ENCODE results near the gene DHX35. TPM values are rescaled to one million over a fixed set of nuclear protein-coding genes. Genes with fewer than 3 reads are reported as not detected.

The DHX35 gene
- total and polyA plus RNA-seq, 2 experiments from 2014 or later = 8.3 to 25.9 TPM

- TF ChIP-seq, protein P1, sequence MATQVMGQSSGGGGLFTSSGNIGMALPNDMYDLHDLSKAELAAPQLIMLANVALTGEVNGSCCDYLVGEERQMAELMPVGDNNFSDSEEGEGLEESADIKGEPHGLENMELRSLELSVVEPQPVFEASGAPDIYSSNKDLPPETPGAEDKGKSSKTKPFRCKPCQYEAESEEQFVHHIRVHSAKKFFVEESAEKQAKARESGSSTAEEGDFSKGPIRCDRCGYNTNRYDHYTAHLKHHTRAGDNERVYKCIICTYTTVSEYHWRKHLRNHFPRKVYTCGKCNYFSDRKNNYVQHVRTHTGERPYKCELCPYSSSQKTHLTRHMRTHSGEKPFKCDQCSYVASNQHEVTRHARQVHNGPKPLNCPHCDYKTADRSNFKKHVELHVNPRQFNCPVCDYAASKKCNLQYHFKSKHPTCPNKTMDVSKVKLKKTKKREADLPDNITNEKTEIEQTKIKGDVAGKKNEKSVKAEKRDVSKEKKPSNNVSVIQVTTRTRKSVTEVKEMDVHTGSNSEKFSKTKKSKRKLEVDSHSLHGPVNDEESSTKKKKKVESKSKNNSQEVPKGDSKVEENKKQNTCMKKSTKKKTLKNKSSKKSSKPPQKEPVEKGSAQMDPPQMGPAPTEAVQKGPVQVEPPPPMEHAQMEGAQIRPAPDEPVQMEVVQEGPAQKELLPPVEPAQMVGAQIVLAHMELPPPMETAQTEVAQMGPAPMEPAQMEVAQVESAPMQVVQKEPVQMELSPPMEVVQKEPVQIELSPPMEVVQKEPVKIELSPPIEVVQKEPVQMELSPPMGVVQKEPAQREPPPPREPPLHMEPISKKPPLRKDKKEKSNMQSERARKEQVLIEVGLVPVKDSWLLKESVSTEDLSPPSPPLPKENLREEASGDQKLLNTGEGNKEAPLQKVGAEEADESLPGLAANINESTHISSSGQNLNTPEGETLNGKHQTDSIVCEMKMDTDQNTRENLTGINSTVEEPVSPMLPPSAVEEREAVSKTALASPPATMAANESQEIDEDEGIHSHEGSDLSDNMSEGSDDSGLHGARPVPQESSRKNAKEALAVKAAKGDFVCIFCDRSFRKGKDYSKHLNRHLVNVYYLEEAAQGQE (IDR thresholded peaks at IDR 0.05; ENCODE audit: unreplicated experiment) = no peak
- no peak for TF ChIP-seq STAT1 (IDR thresholded peaks at IDR 0.05; ENCODE audit: unreplicated experiment)
- no peak for TF ChIP-seq POLR2AphosphoS5 (IDR thresholded peaks at IDR 0.05; ENCODE audit: low read depth)
- no peak for TF ChIP-seq ZNF114 (CRISPR knock-in tag; IDR thresholded peaks at IDR 0.05)
- TF ChIP-seq CTCF (conservative IDR thresholded peaks at IDR 0.05; ENCODE audit: low read depth in 2 of 2) = no peak
- no peak for TF ChIP-seq NANOG (IDR thresholded peaks at IDR 0.05; ENCODE audit: borderline replicate concordance)
Observed at GRCh38 chr20:39069976-39070375, 107.8 kb downstream of the DHX35 start (continued).

DNA sequence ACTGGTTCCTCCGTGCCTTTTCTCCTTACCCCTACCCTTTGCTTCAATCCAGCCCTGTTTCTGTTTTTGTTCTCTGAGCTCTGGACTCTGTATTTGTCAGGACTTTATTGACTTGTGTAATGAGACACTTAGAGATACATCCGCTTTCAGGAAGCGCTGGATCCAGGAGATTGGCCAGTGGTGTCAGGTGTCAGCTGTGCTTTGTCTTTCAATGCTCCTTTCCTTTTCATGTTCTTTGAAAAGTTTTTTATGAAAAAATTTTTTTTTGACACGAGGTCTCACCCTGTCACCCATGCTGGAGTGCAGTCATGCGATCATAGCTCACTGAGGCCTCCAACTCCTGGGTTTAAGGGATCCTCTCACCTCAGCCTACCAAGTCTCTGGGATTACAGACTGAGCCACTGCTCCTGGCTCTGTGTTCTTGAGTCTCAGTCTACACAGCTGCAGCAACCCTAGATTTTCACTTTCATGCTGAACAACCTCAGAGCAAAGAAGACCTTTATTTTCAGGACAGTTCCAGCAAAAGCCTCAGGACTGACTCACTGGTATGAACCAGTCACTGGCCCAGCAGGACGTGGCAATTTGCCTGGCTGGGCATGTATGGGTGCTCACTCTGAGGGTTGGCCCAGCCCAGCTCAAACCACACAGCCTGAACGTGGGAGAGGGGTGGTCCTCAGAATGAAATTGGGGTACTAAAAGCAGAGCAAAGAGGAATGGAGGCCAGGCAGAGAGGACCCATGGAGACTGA is 108.5 kb downstream of the DHX35 start:
- TF ChIP-seq NANOG (IDR thresholded peaks at IDR 0.05; ENCODE audit: borderline replicate concordance) (no peak), ZNF331 (CRISPR knock-in tag; IDR thresholded peaks at IDR 0.05; ENCODE audit: low read depth) (no peak), CTCF (conservative IDR thresholded peaks at IDR 0.05; ENCODE audit: low read depth in 2 of 2) (no peak), ZNF114 (CRISPR knock-in tag; IDR thresholded peaks at IDR 0.05) (no peak), ZNF462 (CRISPR knock-in tag; IDR thresholded peaks at IDR 0.05) (no peak), EZH2 (IDR thresholded peaks at IDR 0.05; ENCODE audit: low read depth, unreplicated experiment) (no peak), JUNB (IDR thresholded peaks at IDR 0.05; ENCODE audit: unreplicated experiment) (no peak), POLR2AphosphoS5 (IDR thresholded peaks at IDR 0.05; ENCODE audit: low read depth) (no peak)
- Mint-ChIP-seq H3K27me3 (ENCODE audit: insufficient read depth, low read depth, poor library complexity) (peaks cover 2% of the 10 kb centered on the region), H3K4me3 (no peak overlapping the region), H3K9me3 (peaks cover 3% of the 10 kb centered on the region; the same call in 1 of the 3 replicates), H3K36me3 (ENCODE audit: low read depth) (no peaks in the 10 kb centered on the region), H3K27ac (no peak overlapping the region), H3K4me1 (no peaks in the 10 kb centered on the region)
- no peak overlapping the region for H3K4me3 ChIP-seq
- H3K4me2 ChIP-seq = no peak overlapping the region
- no peaks in the 10 kb centered on the region for H3K36me3 ChIP-seq (ENCODE audit: insufficient read depth)
- H3K27ac ChIP-seq (ENCODE audit: low read depth) = no peak overlapping the region
- H3K27me3 ChIP-seq (ENCODE audit: insufficient read depth) = no peaks in the 10 kb centered on the region
- H2AFZ ChIP-seq = no peak overlapping the region
- no peaks in the 10 kb centered on the region for H3F3A ChIP-seq (replicated peaks; ENCODE audit: low read depth)
- no peaks in the 10 kb centered on the region for H3K79me2 ChIP-seq (replicated peaks; ENCODE audit: insufficient read depth)
- DNase-seq (ENCODE audit: low spot score) = no peak
- H3K4me1 ChIP-seq (ENCODE audit: insufficient read depth) = no peaks in the 10 kb centered on the region
- H3K9me2 ChIP-seq (ENCODE audit: insufficient read depth) = no peaks in the 10 kb centered on the region
- ATAC-seq = no peak
- H4K20me1 ChIP-seq (replicated peaks; ENCODE audit: insufficient read depth) = no peaks in the 10 kb centered on the region
